Urothelium cell line (cell line): Measurements from ENCODE around the gene MTMR2.

Experiments used
- DNase-seq: peaks from one replicate; pipeline ENCODE4 v3.0.0; 2011; ENCODE audit warnings: low spot score, mixed read lengths
- FAIRE-seq: peaks from 2 replicates; lab custom pipeline; 2011; peaks lifted over from hg19 to GRCh38; lab: Jason Lieb, UNC

The MTMR2 gene

DNA sequence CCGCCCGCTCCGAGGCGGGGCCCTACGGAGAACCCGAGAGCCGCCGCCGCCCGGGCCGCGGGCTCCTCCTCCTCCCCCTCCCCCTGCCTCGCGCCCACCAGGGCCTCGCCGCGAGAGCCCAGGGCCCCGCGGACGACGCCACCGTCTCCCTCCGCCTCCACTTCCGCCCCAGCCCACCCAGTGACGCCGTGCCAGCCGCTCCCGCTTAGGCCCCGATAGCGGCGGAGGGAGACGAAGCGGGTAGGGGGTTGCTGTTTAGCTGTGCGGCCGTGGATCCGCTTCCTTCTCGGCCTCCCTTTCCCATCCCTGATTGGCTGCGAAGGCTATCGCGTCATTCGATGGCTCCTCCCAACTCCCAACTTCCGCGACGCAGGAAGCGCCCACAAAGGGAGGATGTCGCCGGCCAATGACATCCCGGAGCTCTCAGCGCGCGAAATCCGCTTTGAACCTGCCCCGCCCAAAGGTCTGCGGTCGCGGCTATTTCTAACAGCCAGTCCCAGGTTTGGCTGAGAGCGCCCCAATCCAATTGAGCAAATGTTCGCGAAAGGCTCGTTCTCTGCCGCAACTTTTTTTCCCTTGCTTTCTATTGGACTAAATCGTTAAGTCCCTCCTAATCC, 134.3 kb downstream of the MTMR2 start, which contains the start of gene FAM76B:
TSS of gene FAM76B (minus strand) at position 277 of the 617 bp plus-strand sequence. CDS start 304 bp downstream, outside the sequence.
- peak; percentile 95 for DNase-seq
- peak; percentile 78 for FAIRE-seq

DNA sequence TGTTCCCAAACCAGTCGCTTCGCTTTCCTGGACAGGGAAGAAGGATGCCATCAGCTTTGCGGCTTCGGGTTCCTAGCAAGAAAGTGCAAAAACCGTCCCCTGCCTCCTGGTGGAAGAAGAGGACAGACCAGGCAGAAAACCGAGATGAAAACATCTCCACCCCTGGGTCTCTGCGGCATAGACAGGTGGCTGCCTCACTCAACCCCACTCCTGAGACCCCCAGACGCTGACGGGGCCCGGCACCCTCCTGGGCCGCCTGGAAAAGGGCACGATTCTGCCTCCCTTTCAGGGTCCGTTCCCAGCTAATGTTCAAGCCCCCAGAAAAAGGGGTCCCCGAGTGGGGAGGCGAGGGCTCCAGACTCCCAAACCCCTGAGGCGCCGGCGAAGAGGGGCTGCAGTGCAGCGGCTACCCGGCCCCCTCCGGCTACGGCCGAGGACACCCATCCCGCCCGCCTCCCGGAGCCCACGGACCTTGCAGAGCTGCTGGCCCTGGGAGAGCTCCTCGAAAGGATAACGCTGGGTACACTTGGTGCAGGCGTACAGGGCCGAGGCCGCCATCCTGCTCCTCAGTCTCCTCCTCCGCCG, 134.9 kb downstream of the MTMR2 start:
- FAIRE-seq (no peak), DNase-seq (peak; percentile 34)
